Measurements from ENCODE around the gene DDC.

DDC gene

GRCh38 chr7:50409856-50410745 is 155.1 kb downstream of the DDC start:
- DNase-seq: no peak

Data from hippocampal formation (tissue), 2 donors.